GM13976 (cell line): ENCODE data around the gene LDHB.

Experiments used
- DNase-seq: peaks from one replicate; pipeline ENCODE4 v3.0.0; 2012; ENCODE audit warnings: low spot score
- CTCF ChIP-seq: IDR thresholded peaks from 2 replicates; pipeline ENCODE4 v1.5.1; 2012; ENCODE audit warnings: borderline replicate concordance, mild to moderate bottlenecking; ENCODE audit not compliant: insufficient read depth; ENCODE audit errors: extremely low read depth, missing control alignments, control extremely low read depth
- in situ Hi-C: fragments of 300-500 bp; cut with MboI; formaldehyde crosslinking; loops from one replicate; pipeline ENCODE4 v1.12.0; 2022; ENCODE audit warnings: low sequenced_read_pairs, mixed read lengths, inconsistent platforms; ENCODE audit not compliant: unreplicated experiment

The LDHB gene

GRCh38 chr12:21642707-21643389 lies 14.8 kb downstream of the LDHB start:
- no peak for DNase-seq
- in situ Hi-C loops: no loop called here
- TF ChIP-seq CTCF: no peak

GRCh38 chr12:21638054-21638891 lies 19.4 kb downstream of the LDHB start:
- TF ChIP-seq CTCF: no peak
- no peak for DNase-seq
- in situ Hi-C loops: no loop called here

- DNase-seq: no peak
- in situ Hi-C loops: no loop called here
- TF ChIP-seq CTCF: no peak
These were observed 23.4 kb downstream of the LDHB start for GRCh38 chr12:21634245-21634644.

- TF ChIP-seq CTCF: no peak
- in situ Hi-C loops: no loop called here
- no peak for DNase-seq
These were observed 26.3 kb downstream of the LDHB start for GRCh38 chr12:21631367-21631766.

- in situ Hi-C loops: no loop called here
- TF ChIP-seq CTCF: no peak
- no peak for DNase-seq
These were observed 29.7 kb downstream of the LDHB start for GRCh38 chr12:21627924-21628323.

GRCh38 chr12:21618566-21618965 lies 39.1 kb downstream of the LDHB start:
- no peak for TF ChIP-seq CTCF
- no peak for DNase-seq

More at GRCh38 chr12:21618566-21618965, 39.1 kb downstream of the LDHB start:
- in situ Hi-C loops: no loop called here
